Head of caudate nucleus (tissue), 42 donors: Measurements from ENCODE around the gene OGDH.
"Not testable (repeated sequence)": the region's sequence is repeated elsewhere in the genome, so short reads cannot be mapped to it uniquely, and the experiment has no call there.

ENCODE experiments used
- DNase-seq, 42 donors: peaks; one replicate each; pipeline versions ENCODE4 v3.0.0 to v3.0.0-alpha.2; 2020 to 2021; ENCODE audit warnings: mixed read lengths in 7 of 42
- intact Hi-C: fragments of 100-400 bp; cut with DNase I; formaldehyde crosslinking; loops from one replicate; pipeline ENCODE4 v1.15.0; 2022

Gene OGDH

DNA sequence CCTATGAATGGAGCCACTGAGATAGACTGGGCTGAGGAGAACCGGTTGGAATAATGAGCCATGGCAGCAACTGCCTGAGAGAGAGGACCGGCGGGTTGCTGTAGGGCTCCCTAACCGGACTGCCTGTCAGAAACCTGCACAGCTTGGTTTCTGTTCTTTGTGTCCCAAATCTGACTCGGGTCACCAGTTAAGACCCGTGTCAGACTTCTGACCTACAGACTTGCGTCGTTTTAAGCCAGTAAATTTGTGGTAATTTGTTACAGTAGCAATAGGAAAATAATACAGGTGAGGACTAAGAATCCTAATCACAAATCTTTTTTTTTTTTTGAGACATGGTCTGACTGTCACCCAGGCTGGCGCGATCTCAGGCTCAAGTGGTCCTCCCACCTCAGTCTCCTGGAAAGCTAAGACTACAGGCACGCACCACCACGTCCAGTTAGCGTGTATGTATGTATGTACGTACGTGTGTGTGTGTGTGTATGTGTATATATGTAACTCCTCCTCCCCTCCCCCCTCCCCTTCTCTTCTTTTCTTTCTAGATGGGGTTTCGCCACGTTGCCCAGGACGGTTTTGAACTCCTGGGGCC is 32.0 kb upstream of the OGDH start:
- intact Hi-C loops = no loop called here
- DNase-seq = peak in 2 of 42 donors; percentile 13 to 35

DNA sequence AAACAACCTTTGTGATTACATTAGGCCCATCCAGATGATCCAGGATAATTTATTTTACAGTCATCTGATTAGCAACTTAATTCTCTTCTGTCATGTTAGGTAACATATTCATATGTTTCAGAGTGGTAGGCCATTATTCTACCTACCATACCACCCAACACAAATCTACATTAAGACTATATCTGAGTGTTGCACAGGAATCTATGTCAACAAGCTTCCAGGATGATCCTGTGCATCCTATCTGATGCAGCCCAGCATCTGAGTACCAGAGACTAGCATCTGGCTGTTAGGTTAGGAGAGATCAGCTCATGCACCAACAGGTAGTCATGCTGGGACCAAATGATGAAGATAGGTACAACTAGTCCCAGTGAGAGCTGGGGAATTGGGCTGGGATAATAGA is 31.4 kb upstream of the OGDH start:
- DNase-seq = no peak
- intact Hi-C loops = no loop called here

DNA sequence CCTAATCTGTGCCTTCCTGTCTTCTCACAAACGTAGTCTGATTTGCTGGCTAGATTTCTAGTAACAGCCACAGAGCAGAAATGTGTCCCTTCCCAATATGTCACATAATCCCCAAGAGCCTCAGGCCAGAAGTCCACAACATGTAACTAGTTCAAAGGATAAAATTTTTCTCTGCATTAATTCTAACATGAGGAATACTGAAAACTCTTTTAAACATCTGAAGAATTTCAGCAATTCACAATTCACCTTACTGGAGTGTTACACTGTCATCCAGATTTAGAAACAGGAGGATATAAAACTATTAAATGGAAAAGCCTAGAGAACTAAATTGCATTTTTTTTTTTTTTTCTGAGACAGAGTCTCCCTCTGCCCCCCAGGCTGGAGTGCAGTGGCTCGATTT is 30.2 kb upstream of the OGDH start:
- intact Hi-C loops = no loop called here
- no peak for DNase-seq

DNA sequence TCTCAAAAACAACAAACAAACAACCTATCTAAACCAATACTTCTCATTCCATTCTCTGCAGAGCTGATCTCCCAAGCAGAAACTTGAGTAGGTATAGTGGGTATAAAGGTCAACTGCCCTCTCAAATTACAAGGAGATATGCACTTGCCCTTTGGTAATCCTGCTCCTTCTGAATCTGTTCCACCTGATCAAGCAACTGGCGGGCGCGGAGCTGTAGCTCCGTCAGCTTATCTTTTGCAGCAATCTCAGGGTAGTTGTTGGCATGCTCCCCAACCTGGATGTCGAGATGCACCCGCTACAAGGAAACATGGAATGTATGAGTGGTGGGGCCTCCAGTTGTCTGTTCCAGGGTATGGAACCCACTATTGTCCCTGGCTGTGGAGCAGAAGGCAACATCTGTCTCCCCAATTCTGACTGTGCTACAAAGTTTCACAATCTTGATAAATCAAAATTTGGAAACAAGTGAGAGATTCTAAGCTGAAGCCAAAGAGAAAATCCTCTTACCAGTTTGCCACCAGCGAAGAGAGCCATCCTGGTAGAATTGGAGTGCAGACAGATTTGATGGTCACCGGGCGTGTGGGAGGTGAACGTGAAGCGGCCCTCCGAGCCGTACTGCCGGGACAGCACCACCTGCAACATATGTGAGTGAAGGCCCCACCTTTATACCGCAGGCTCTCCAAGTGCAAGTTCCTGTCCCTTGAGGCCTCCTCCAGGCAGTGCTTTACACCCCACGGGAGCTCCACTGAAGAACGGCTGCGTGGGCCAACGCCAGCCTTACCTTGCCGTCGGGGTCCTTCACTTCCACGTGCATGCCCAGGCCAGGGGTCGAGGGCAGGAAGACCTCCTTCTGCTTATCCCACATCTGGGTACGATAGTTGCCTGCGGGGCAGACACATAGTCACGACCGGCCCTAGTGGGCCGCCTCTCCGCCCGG is 25.2 kb upstream of the OGDH start:
- peak in 9 of 42 donors; percentile 12 to 53 (median 30) for DNase-seq
- intact Hi-C loops = loop anchor here (5.0 to 10.0 kb wide), 2 partner anchors 266 to 404 kb away; partner anchors contain the start of gene H2AZ2

DNA sequence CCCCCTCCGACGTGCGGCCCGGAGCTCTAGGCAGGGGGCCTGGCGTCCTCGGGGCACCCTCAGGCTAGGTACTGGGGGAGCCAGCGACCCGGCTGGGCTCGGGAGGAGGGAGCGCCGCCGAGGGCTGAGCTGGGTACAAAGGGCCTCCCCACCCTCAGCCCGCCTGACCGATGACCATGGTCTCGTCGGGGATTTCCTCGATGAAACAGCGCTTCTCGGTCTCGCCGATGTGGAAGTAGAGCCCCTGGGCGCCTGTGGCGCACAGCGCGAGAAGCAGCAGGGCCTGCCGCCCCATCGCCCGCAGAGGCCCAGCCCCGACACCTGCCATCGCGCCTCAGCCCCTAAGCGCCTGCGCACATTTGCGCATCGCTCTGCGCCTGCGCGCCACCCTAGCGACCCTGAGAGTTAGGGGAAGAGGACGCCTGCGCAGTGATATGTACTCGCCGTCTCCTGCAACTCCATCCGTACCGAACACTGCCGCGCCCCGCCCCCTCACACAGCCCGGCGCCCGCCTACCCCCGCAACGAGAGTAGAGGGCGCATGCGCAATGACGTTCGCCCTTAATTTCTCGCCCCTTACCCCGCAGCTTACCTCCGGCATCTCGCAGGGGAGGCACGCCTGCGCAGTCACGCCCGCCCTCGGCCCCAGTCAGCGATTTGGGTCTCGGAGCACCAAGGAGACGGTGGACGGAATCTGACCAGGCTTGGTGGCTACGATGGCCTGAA is 24.4 kb upstream of the OGDH start, which contains the start of gene TMED4:
TSS of gene TMED4 (minus strand) at position 353 of the 725 bp plus-strand sequence. CDS start at position 328, 25 bp downstream.
- DNase-seq = peak; percentile 96 to 100 (median 99)
- intact Hi-C loops = loop anchor here (2.0 to 10.0 kb wide), 3 partner anchors 215 to 403 kb away; partner anchors contain the start of genes H2AZ2 and PPIA

DNA sequence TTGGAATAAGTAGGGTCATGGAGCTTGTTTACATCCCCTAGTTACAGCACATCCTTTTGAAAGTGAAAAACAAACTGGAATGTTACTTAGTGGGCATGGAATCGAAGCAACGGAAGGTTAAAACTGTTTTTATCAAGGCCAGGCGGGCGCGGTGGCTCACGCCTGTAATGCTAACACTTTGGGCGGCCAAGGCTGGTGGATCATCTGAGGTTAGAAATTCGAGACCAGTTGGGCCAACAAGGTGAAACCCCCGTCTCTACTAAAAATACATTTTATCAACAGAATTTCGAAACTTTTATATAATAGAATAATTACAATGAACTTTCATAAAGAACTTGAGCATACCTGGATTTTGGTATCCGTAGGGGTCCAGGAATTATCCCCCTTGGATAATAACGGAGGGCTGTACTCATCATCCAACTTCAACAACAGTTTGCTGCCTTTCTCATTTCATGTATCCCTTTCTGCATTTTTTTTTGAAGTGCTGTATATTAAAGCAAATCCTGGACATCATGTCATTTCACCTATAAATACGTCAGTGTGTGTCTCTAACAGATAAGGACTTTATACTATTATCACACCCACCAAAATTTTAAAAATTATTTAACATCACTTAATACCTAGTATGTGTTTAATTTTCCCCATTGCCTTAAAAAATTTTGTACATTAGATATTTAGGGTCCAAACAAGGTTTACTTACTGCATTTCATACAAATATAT is 23.1 kb upstream of the OGDH start:
- intact Hi-C loops = loop anchor here (2.0 to 10.0 kb wide), 3 partner anchors 213 to 401 kb away; partner anchors contain the start of genes H2AZ2 and PPIA
- DNase-seq = no peak

DNA sequence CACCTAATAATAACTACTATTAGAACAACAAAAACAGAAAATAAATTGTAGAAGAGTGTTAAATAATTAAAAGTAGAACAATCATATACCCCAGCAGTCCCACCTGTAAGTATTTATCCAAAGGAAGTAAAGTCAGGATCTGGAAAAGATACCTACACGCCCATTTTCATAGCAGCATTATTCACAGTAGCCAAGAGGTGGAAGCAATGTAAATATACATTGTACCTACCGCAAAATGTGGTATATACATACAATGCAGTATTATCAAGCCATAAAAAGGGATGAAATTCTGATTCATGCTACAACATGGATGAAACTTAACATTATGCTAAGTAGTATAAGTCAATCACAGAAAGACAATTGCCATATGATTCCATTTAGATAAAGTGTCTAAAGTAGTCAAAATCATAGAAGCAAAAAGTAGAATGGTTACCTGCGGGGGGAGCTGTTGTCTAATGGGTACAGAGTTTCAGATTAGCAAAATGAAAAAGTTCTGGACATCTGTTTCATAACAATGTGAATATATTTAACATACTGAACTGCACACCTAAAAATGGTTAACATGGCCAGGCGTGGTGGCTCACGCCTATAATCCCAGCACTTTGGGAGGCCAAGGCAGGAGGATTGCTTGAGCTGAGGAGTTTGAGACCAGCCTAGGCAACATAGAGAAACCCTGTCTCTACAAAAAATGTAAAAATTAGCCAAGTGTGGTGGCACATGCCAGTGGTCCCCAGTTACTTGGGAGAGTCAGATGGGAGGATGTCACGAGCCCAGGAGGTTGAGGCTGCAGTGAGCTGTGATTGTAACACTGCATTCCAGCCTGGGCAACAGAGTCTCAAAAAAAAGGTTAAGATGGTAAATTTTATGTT is 18.4 kb upstream of the OGDH start:
- intact Hi-C loops = loop anchor here (10.0 kb wide), 1 partner anchor 397 kb away; no protein-coding TSS in a partner anchor
- DNase-seq = peak in 31 of 42 donors; percentile 16 to 79 (median 57)

DNA sequence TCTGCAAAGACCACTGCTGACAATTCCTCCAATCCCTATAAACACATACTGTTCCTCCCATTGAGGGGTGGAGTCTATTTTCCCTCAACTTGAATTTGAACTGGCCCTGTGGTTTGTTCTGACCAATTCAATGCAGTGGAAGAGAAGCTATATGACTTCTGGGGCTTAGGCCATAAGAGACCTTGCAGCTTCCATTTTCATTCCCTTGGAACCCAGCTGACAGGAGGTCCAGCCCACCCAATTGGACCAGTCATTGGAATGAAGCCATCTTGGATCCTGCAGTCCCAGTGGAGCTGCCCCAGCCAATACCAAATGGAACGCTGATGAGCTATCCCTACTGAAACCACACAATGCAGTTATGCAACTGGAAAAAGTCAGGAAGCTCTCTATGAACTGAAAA is 15.5 kb upstream of the OGDH start:
- DNase-seq = no peak
- intact Hi-C loops = no loop called here

DNA sequence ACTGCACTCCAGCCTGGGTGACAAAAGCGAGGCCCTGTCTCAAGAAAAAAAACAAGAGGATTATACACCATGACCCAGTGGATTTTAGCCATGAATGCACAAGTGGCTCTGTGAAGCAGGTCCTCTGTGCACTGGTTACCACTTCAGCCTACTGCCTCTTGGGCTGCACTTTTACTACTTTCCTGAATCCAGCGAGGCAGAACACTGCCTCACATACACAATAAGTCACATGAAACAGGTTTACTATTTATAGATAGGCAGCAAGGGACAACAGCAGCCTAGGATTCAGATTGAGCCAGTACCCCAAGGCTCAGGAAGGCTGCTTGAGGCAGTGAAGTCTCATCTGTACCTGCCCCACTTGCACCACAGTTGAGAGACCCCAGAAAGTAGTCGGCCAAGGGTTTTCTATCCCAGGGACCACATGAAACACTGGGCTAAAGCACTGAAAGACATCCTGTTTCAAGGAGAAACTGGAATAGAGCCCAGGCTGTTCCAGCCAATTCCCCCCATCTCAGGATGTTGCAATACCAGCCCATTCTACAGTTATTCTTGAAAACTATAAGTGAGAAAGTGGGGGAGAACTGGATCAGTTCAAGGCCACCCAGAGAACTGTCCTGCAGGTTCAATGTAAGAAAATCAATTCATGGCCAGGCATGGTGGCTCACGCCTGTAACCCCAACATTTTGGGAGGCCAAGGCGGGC is 10.3 kb upstream of the OGDH start:
- intact Hi-C loops = no loop called here
- DNase-seq = no peak

DNA sequence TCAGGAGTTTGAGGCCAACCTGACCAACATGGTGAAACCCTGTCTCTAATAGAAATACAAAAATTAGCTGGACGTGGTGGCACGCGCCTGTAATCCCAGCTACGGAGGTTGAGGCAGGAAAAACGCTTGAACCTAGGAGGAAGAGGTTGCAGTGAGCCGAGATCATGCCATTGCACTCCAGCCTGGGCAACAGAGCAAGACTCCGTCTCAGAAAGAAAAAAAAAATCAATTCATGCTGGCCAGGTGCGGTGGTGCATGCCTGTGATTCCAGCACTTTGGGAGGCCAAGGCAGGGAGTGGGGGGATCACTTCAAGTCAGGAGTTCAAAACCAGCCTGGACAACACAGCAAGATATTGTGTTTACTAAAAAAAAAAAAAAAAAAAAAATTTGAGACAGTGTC is 9.2 kb upstream of the OGDH start:
- DNase-seq, intact Hi-C loops: not testable (repeated sequence)

DNA sequence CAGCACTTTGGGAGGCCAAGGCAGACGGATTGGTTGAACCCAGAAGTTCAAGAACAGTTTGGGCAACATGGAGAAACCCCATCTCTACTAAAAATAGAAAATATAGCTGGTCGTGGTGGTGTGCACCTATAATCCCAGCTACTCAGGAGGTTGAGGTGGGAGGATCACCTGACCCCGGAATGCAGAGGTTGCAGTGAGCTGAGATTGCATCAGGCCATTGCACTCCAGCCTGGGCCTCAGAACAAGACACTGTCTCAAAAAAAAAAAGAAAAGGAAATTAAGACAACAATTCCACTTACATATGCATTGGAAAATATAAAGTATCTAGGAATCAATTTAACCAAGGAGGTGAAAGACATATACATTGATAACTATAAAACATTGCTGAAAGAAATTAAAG is 7.2 kb upstream of the OGDH start:
- no peak for DNase-seq
- intact Hi-C loops = no loop called here

DNA sequence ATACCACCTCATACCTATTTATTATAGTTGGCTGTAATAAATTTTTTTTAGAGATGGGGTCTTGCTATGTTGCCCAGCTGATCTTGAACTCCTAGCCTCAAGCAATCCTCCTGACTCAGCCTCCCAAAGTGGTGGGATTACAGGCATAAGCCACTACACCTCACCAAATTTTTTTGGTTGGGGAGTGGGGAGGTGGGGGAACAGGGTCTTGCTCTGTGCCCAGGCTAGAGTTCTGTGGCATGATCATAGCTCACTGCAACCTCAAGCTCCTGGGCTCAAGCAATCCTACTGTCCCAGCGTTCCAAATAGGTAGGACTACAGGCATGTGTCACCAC is 3.9 kb upstream of the OGDH start:
- intact Hi-C loops = loop anchor here (10.0 kb wide), 1 partner anchor 512 kb away; the partner anchor contains the start of gene TBRG4
- no peak for DNase-seq

DNA sequence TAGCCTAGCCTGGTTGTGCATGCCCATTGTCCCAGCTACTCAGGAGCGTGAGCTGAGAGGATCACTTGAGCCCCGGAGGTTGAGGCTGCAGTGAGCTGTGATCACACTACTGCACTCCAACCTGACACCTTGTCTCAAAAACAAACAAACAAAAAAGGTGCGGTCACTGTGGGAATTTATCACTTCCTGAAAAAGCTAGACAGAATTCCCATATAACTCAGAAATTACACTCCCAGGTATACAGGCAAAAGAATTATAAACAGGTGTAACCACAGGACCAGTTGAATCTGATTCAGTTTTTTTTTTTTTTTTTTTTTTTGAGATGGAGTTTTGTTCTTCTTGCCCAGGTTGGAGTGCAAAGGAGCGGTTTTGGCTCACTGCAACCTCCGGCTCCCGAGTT is 3.2 kb upstream of the OGDH start:
- intact Hi-C loops = loop anchor here (10.0 kb wide), 1 partner anchor 512 kb away; the partner anchor contains the start of gene TBRG4
- DNase-seq = no peak

DNA sequence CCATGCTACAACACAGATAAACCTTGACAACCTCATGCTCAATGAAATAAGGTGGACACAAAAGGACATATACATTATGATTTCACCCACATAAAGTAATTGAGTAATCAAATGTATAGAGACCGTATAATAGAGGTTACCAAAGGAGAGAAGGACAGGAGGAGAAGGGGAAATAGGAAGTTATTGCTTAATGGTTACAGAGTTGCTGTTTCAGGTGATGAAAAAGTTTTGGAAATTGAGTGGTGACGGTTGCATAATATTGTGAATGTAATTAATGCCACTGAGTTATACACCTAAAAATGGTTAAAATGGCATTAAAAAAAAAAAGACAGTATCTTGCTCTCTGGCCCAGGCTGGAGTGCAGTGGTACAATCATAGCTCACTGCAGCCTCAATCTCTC is 1.5 kb upstream of the OGDH start:
- DNase-seq = no peak
- intact Hi-C loops = loop anchor here (10.0 kb wide), 1 partner anchor 510 kb away; the partner anchor contains the start of gene TBRG4

DNA sequence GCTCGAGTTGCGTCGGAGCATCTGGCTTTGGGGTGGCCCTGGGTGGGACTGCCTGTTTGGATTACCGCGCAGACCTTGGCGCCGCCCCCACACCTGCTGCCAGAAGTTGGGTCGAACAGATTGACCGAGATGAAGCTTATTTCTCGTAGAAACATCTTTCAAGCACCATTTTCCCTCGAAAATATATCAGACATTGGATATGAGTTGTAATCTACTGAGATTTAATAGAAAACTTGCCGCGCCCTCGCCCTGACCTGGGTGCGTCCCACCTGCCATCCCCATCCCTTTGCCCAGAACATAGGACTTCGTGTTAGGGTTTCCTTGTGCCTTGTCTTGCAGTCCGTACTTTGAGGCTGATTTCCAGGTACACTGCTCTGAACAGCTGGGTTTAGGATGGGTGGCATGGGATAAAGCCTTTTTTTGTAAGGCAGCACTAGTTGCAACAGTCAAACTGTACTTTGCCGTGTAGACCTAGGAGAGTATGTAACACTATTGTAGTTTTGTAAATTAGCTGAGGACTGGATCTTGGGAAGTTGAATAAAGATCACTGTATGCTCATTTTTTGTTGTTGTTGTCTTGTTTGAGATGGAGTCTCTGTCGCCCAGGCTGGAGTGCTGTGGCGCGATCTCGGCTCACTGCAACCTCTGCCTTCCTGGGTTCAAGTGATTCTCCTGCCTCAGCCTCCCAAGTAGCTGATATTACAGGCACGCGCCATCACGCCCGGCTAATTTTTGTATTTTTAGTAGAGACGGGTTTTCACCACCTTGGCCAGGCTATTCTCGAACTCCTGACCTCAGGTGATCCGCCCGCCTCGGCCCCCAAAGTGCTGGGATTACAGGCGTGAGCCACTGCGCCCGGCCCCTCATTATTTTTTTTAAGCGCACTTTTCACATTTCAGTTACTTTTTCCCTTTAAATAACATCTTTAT is 978 bp downstream of the OGDH start:
- intact Hi-C loops = loop anchor here (2.0 to 10.0 kb wide), 2 partner anchors 141 to 507 kb away; partner anchors contain the start of genes TBRG4 and ZMIZ2
- DNase-seq = peak in 2 of 42 donors; percentile 15 to 24
